ENCODE data around the gene PQBP1. TPM values are rescaled to one million over a fixed set of nuclear protein-coding genes. Genes with fewer than 3 reads are reported as not detected.

The PQBP1 gene
- total RNA-seq, 1 donor from 2014 or later = 101 TPM

- peaks cover 5% of the 10 kb centered on the region for H3K36me3 ChIP-seq (ENCODE audit: insufficient read depth, low read length)
- H3K27me3 ChIP-seq (ENCODE audit: insufficient read depth, low read length) = no peaks in the 10 kb centered on the region
- H3K27ac ChIP-seq (ENCODE audit: low read depth, low read length) = no peak overlapping the region
- H3K27ac Mint-ChIP-seq (ENCODE audit: unreplicated experiment) = peak overlapping the region; percentile 19
- H3K9me3 ChIP-seq (ENCODE audit: insufficient read depth, low read depth, low read length) = no peaks in the 10 kb centered on the region
- peaks cover 42% of the 10 kb centered on the region for H3K79me2 ChIP-seq (ENCODE audit: insufficient read depth, low read length)
- DNase-seq (ENCODE audit: low read depth) (no peak), FAIRE-seq (no peak)
- no peak overlapping the region for H3K4me3 ChIP-seq (ENCODE audit: insufficient read depth, low read depth, low read length)
- no peak overlapping the region for H3K4me2 ChIP-seq (ENCODE audit: low read length)
- no peak overlapping the region for H3K4me3 Mint-ChIP-seq (ENCODE audit: unreplicated experiment)
- peaks cover 24% of the 10 kb centered on the region for H4K20me1 ChIP-seq (ENCODE audit: insufficient read depth, low read length)
- no peaks in the 10 kb centered on the region for H3K9me3 Mint-ChIP-seq (ENCODE audit: unreplicated experiment)
- H2AFZ ChIP-seq (ENCODE audit: low read depth, low read length) = no peak overlapping the region
- peaks cover 8% of the 10 kb centered on the region for H3K4me1 Mint-ChIP-seq (ENCODE audit: low read depth, unreplicated experiment)
- H3K9ac ChIP-seq (ENCODE audit: low read length) = no peak overlapping the region
- peaks cover 3% of the 10 kb centered on the region for H3K4me1 ChIP-seq (ENCODE audit: insufficient read depth, low read length)
- TF ChIP-seq EZH2 (IDR thresholded peaks at IDR 0.05; ENCODE audit: insufficient read depth, low read length) (no peak), CTCF (IDR thresholded peaks at IDR 0.05; ENCODE audit: insufficient read depth, low read depth, low read length) (no peak)
- no peaks in the 10 kb centered on the region for H3K27me3 Mint-ChIP-seq (ENCODE audit: low read depth, unreplicated experiment)
- peaks cover 7% of the 10 kb centered on the region for H3K36me3 Mint-ChIP-seq (ENCODE audit: low read depth, unreplicated experiment)
Observed at GRCh38 chrX:48901069-48901468, 3.3 kb downstream of the PQBP1 start.

DNA sequence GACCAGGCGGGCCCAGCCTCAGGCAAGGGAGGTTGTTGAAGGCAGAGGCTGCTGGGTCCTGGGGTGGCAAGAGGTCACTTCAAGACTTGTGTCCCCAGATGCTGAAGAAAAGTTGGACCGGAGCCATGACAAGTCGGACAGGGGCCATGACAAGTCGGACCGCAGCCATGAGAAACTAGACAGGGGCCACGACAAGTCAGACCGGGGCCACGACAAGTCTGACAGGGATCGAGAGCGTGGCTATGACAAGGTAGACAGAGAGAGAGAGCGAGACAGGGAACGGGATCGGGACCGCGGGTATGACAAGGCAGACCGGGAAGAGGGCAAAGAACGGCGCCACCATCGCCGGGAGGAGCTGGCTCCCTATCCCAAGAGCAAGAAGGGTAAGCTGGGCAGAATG, 4.4 kb downstream of the PQBP1 start:
- H3K36me3 ChIP-seq (ENCODE audit: insufficient read depth, low read length) = peaks cover 5% of the 10 kb centered on the region
- H3K79me2 ChIP-seq (ENCODE audit: insufficient read depth, low read length) = peaks cover 34% of the 10 kb centered on the region
- no peak overlapping the region for H3K4me3 ChIP-seq (ENCODE audit: insufficient read depth, low read depth, low read length)
- Mint-ChIP-seq H3K4me1 (ENCODE audit: low read depth, unreplicated experiment) (peaks cover 5% of the 10 kb centered on the region), H3K27ac (ENCODE audit: unreplicated experiment) (peak overlapping the region; percentile 38), H3K36me3 (ENCODE audit: low read depth, unreplicated experiment) (peaks cover 9% of the 10 kb centered on the region), H3K27me3 (ENCODE audit: low read depth, unreplicated experiment) (no peaks in the 10 kb centered on the region), H3K4me3 (ENCODE audit: unreplicated experiment) (no peak overlapping the region), H3K9me3 (ENCODE audit: unreplicated experiment) (no peaks in the 10 kb centered on the region)
- no peaks in the 10 kb centered on the region for H3K27me3 ChIP-seq (ENCODE audit: insufficient read depth, low read length)
- peaks cover 26% of the 10 kb centered on the region for H4K20me1 ChIP-seq (ENCODE audit: insufficient read depth, low read length)
- DNase-seq (ENCODE audit: low read depth) = no peak
- H3K9me3 ChIP-seq (ENCODE audit: insufficient read depth, low read depth, low read length) = no peaks in the 10 kb centered on the region
- H2AFZ ChIP-seq (ENCODE audit: low read depth, low read length) = no peak overlapping the region
- TF ChIP-seq CTCF (IDR thresholded peaks at IDR 0.05; ENCODE audit: insufficient read depth, low read depth, low read length) = no peak
- TF ChIP-seq EZH2 (IDR thresholded peaks at IDR 0.05; ENCODE audit: insufficient read depth, low read length) = no peak
- no peak for FAIRE-seq
- no peak overlapping the region for H3K4me2 ChIP-seq (ENCODE audit: low read length)
- H3K9ac ChIP-seq (ENCODE audit: low read length) = no peak overlapping the region
- no peaks in the 10 kb centered on the region for H3K4me1 ChIP-seq (ENCODE audit: insufficient read depth, low read length)
- H3K27ac ChIP-seq (ENCODE audit: low read depth, low read length) = no peak overlapping the region

DNA sequence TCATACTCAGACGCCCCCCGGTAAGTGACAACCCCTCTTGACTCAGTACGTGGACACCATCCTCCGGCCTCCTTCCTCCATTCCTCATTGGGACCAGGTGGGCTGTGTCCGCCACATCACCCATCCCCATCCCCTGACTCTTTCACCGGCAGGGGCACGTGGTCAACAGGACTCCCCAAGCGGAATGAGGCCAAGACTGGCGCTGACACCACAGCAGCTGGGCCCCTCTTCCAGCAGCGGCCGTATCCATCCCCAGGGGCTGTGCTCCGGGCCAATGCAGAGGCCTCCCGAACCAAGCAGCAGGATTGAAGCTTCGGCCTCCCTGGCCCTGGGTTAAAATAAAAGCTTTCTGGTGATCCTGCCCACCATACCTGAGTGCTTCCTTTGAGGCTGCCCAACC, 5.0 kb downstream of the PQBP1 start:
- Histone ChIP-seq H3K4me3 (ENCODE audit: insufficient read depth, low read depth, low read length) (no peak overlapping the region), H3K4me1 (ENCODE audit: insufficient read depth, low read length) (no peaks in the 10 kb centered on the region), H3K9ac (ENCODE audit: low read length) (no peak overlapping the region), H3K27me3 (ENCODE audit: insufficient read depth, low read length) (no peaks in the 10 kb centered on the region), H2AFZ (ENCODE audit: low read depth, low read length) (no peak overlapping the region), H3K9me3 (ENCODE audit: insufficient read depth, low read depth, low read length) (no peaks in the 10 kb centered on the region), H3K4me2 (ENCODE audit: low read length) (no peak overlapping the region), H4K20me1 (ENCODE audit: insufficient read depth, low read length) (peaks cover 26% of the 10 kb centered on the region), H3K27ac (ENCODE audit: low read depth, low read length) (no peak overlapping the region), H3K79me2 (ENCODE audit: insufficient read depth, low read length) (peaks cover 34% of the 10 kb centered on the region), H3K36me3 (ENCODE audit: insufficient read depth, low read length) (peaks cover 5% of the 10 kb centered on the region)
- DNase-seq (ENCODE audit: low read depth) = no peak
- FAIRE-seq = no peak
- Mint-ChIP-seq H3K27ac (ENCODE audit: unreplicated experiment) (no peak overlapping the region), H3K4me3 (ENCODE audit: unreplicated experiment) (no peak overlapping the region), H3K36me3 (ENCODE audit: low read depth, unreplicated experiment) (peaks cover 9% of the 10 kb centered on the region), H3K4me1 (ENCODE audit: low read depth, unreplicated experiment) (peaks cover 5% of the 10 kb centered on the region), H3K9me3 (ENCODE audit: unreplicated experiment) (no peaks in the 10 kb centered on the region), H3K27me3 (ENCODE audit: low read depth, unreplicated experiment) (no peaks in the 10 kb centered on the region)
- TF ChIP-seq CTCF (IDR thresholded peaks at IDR 0.05; ENCODE audit: insufficient read depth, low read depth, low read length) = no peak
- no peak for TF ChIP-seq EZH2 (IDR thresholded peaks at IDR 0.05; ENCODE audit: insufficient read depth, low read length)

Data from astrocyte (in vitro differentiated cells and primary cell).